ENCODE data around the gene H1-8. TPM values are rescaled to one million over a fixed set of nuclear protein-coding genes. Genes with fewer than 3 reads are reported as not detected.

H1-8 gene
- total and polyA plus RNA-seq, 2 experiments from 2014 or later: not detected

- no peaks in the 10 kb centered on the region for H3K79me2 ChIP-seq
- H3K9me3 ChIP-seq (ENCODE audit: low read depth): no peaks in the 10 kb centered on the region
- no peaks in the 10 kb centered on the region for H3K27me3 ChIP-seq
- H3K4me2 ChIP-seq: no peak overlapping the region
- WGBS (ENCODE audit: low lambda C conversion rate, missing lambda C conversion rate): 95% methylated on average over 14 of the region's 14 CpGs
- no peak overlapping the region for H3K27ac ChIP-seq
- H3K36me3 ChIP-seq (replicated peaks; ENCODE audit: insufficient read depth, low read depth): no peaks in the 10 kb centered on the region
- H2AFZ ChIP-seq: no peak overlapping the region
- H3K4me3 ChIP-seq: no peak overlapping the region
- no peaks in the 10 kb centered on the region for H3K9me2 ChIP-seq (replicated peaks; ENCODE audit: insufficient read depth)
- no peak for DNase-seq (ENCODE audit: low spot score)
- TF ChIP-seq EZH2phosphoT487 (IDR thresholded peaks at IDR 0.05; ENCODE audit: low read depth, severe bottlenecking, unreplicated experiment) (no peak), EZH2 (IDR thresholded peaks at IDR 0.05; ENCODE audit: borderline replicate concordance) (no peak), CTCF (IDR thresholded peaks at IDR 0.05; ENCODE audit: poor library complexity) (no peak)
- no peaks in the 10 kb centered on the region for H3K4me1 ChIP-seq (ENCODE audit: insufficient read depth)
- H4K20me1 ChIP-seq (ENCODE audit: insufficient read depth, poor library complexity, severe bottlenecking): no peaks in the 10 kb centered on the region
These were observed 30.5 kb downstream of the H1-8 start for GRCh38 chr3:129573493-129573892.

- Histone ChIP-seq H3K9me3 (ENCODE audit: low read depth) (no peaks in the 10 kb centered on the region), H3K36me3 (replicated peaks; ENCODE audit: insufficient read depth, low read depth) (no peaks in the 10 kb centered on the region), H3K4me2 (no peak overlapping the region), H3K27ac (no peak overlapping the region), H4K20me1 (ENCODE audit: insufficient read depth, poor library complexity, severe bottlenecking) (no peaks in the 10 kb centered on the region), H2AFZ (no peak overlapping the region), H3K9me2 (replicated peaks; ENCODE audit: insufficient read depth) (no peaks in the 10 kb centered on the region), H3K4me3 (no peak overlapping the region), H3K27me3 (no peaks in the 10 kb centered on the region), H3K4me1 (ENCODE audit: insufficient read depth) (no peaks in the 10 kb centered on the region), H3K79me2 (no peaks in the 10 kb centered on the region)
- no peak for TF ChIP-seq CTCF (IDR thresholded peaks at IDR 0.05; ENCODE audit: poor library complexity)
- TF ChIP-seq EZH2 (IDR thresholded peaks at IDR 0.05; ENCODE audit: borderline replicate concordance): no peak
- WGBS (ENCODE audit: low lambda C conversion rate, missing lambda C conversion rate): 99% methylated on average over 23 of the region's 24 CpGs
- DNase-seq (ENCODE audit: low spot score): no peak
These were observed 31.2 kb downstream of the H1-8 start for GRCh38 chr3:129574206-129574605.

- H3K9me2 ChIP-seq (replicated peaks; ENCODE audit: insufficient read depth): no peaks in the 10 kb centered on the region
- no peak overlapping the region for H3K27ac ChIP-seq
- DNase-seq (ENCODE audit: low spot score): no peak
- H2AFZ ChIP-seq: no peak overlapping the region
- no peaks in the 10 kb centered on the region for H3K36me3 ChIP-seq (replicated peaks; ENCODE audit: insufficient read depth, low read depth)
- WGBS (ENCODE audit: low lambda C conversion rate, missing lambda C conversion rate): 90% methylated on average over 16 of the region's 19 CpGs
- no peak overlapping the region for H3K4me2 ChIP-seq
- no peaks in the 10 kb centered on the region for H4K20me1 ChIP-seq (ENCODE audit: insufficient read depth, poor library complexity, severe bottlenecking)
- H3K79me2 ChIP-seq: no peaks in the 10 kb centered on the region
- no peaks in the 10 kb centered on the region for H3K27me3 ChIP-seq
- H3K4me3 ChIP-seq: no peak overlapping the region
- H3K9me3 ChIP-seq (ENCODE audit: low read depth): no peaks in the 10 kb centered on the region
- TF ChIP-seq CTCF (IDR thresholded peaks at IDR 0.05; ENCODE audit: poor library complexity) (no peak), EZH2 (IDR thresholded peaks at IDR 0.05; ENCODE audit: borderline replicate concordance) (no peak), EZH2phosphoT487 (IDR thresholded peaks at IDR 0.05; ENCODE audit: low read depth, severe bottlenecking, unreplicated experiment) (no peak)
- no peaks in the 10 kb centered on the region for H3K4me1 ChIP-seq (ENCODE audit: insufficient read depth)
These were observed 32.4 kb downstream of the H1-8 start for GRCh38 chr3:129575233-129575996.

All from hepatocyte (in vitro differentiated cells).